ENCODE data around the gene ITGAV.

ITGAV gene

DNA sequence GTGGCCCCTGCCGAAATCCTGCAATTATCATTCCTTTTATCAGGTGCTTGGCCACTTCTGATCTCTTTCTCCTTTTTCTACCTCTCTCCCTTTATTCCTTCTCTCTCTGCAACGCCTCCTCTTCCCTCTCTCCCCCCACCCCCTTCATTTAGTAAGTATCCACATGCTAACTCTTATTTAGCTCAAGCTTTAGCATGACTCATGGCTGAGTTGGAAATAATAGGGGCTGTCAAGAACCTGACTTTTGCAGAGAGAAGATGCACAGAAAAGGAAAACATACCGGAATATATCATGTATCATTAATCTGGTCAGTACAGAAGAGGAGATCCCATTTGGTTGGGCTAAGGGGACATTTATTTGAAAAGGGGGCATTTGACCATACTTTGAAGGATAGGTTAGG, 137.1 kb downstream of the ITGAV start:
- no peak for DNase-seq

DNA sequence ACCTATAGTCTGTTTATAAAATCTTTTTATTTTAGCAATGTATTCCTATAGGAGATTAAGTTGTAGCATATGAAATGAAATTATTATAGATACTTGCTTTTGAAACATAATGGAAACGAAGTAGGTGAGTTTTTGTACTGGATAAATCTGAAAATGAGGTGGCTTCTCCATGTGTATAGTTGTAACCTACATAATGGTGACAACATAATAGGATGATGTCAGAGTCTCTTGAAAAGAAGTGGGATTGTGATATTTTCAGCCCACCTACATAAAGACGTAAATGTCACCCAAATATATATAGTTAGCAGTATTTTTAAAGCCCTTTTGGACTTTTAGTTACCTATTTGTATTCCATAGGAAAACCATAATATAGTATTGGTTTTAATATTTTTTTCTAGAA, 138.8 kb downstream of the ITGAV start:
- DNase-seq = no peak

All from NK-92 treated with Interleukin-12 subunit alpha and Interleukin-12 subunit beta, amount 100 ng/mL, for 24 hours (cell line).